Tibial artery (tissue), 4 donors: Measurements from ENCODE around the gene KIF1A.

Experiments
- DNase-seq, 2 donors: peaks; one replicate each; pipeline ENCODE4 v3.0.0-alpha.2; 2019
- H3K27ac ChIP-seq, 2 donors: fragments of 200-600 bp; sonication (generic) in 1 of 2; 1 replicate in 1 of 2; 2 replicates in 1 of 2; pipeline ENCODE4 v1.5.1; 2018 to 2019; ENCODE audit warnings: mild to moderate bottlenecking in 1 of 2
- H3K27me3 ChIP-seq, 2 donors: fragments of 200-600 bp; sonication (generic) in 1 of 2; one replicate each; pipeline versions ENCODE4 v1.5.1 to v1.6.0; 2016 to 2019
- H3K36me3 ChIP-seq, 3 donors: fragments of 200-600 bp; sonication (generic) in 2 of 3; one replicate each; pipeline ENCODE4 v1.5.1; 2016 to 2019; ENCODE audit warnings: mild to moderate bottlenecking in 2 of 3
- H3K4me1 ChIP-seq, 4 donors: fragments of 200-600 bp; sonication (generic) in 2 of 4; 1 replicate in 3 of 4; 2 replicates in 1 of 4; pipeline ENCODE4 v1.5.1; 2016 to 2019
- H3K4me3 ChIP-seq, 2 donors: fragments of 200-600 bp; sonication (generic) in 1 of 2; 1 replicate in 1 of 2; 2 replicates in 1 of 2; pipeline ENCODE4 v1.5.1; 2018 to 2019; ENCODE audit warnings: mild to moderate bottlenecking in 2 of 2
- H3K9me3 ChIP-seq, 3 donors: fragments of 200-600 bp; sonication (generic) in 1 of 3; one replicate each; pipeline ENCODE4 v1.5.1; 2016 to 2019
- CTCF ChIP-seq, 2 experiments: fragments of 200-600 bp in 1 of 2; fragments of 450-650 bp in 1 of 2; IDR thresholded peaks; one replicate each; pipeline ENCODE4 v1.5.1; 2017 to 2019; ENCODE audit warnings: antibody characterized with exemption in 2 of 2, mild to moderate bottlenecking in 1 of 2, moderate library complexity in 1 of 2
- intact Hi-C: fragments of 100-400 bp; cut with DNase I; formaldehyde crosslinking; loops from one replicate; pipeline ENCODE4 v1.15.0; 2023; ENCODE audit warnings: low total_unique reads

KIF1A gene

GRCh38 chr2:240762249-240762648 is 57.8 kb downstream of the KIF1A start:
- DNase-seq: no peak
- no peak overlapping the region for H3K4me3 ChIP-seq
- no peak for TF ChIP-seq CTCF (IDR thresholded peaks at IDR 0.05)
- H3K9me3 ChIP-seq: no peaks in the 10 kb centered on the region
- H3K27ac ChIP-seq: no peak overlapping the region
- H3K27me3 ChIP-seq: peaks cover 0 to 10% of the 10 kb centered on the region in 2 donors
- H3K36me3 ChIP-seq: no peaks in the 10 kb centered on the region
- H3K4me1 ChIP-seq: no peaks in the 10 kb centered on the region
- intact Hi-C loops: no loop called here

- Histone ChIP-seq H3K27ac (no peak overlapping the region), H3K27me3 (peaks cover 0 to 10% of the 10 kb centered on the region in 2 donors), H3K36me3 (no peaks in the 10 kb centered on the region), H3K4me1 (no peaks in the 10 kb centered on the region), H3K4me3 (no peak overlapping the region), H3K9me3 (no peaks in the 10 kb centered on the region)
- TF ChIP-seq CTCF (IDR thresholded peaks at IDR 0.05): no peak
- no peak for DNase-seq
- intact Hi-C loops: no loop called here
These were observed 59.3 kb downstream of the KIF1A start for GRCh38 chr2:240760576-240761246.

GRCh38 chr2:240760121-240760520 is 59.9 kb downstream of the KIF1A start:
- peaks cover 0 to 5% of the 10 kb centered on the region in 2 donors for H3K27me3 ChIP-seq
- intact Hi-C loops: no loop called here
- no peaks in the 10 kb centered on the region for H3K9me3 ChIP-seq
- no peaks in the 10 kb centered on the region for H3K4me1 ChIP-seq
- DNase-seq: no peak
- H3K36me3 ChIP-seq: no peaks in the 10 kb centered on the region
- no peak overlapping the region for H3K27ac ChIP-seq
- no peak overlapping the region for H3K4me3 ChIP-seq
- TF ChIP-seq CTCF (IDR thresholded peaks at IDR 0.05): no peak

- H3K4me1 ChIP-seq: no peaks in the 10 kb centered on the region
- DNase-seq: no peak
- no peak overlapping the region for H3K27ac ChIP-seq
- no peak overlapping the region for H3K4me3 ChIP-seq
- H3K27me3 ChIP-seq: peaks cover 0 to 3% of the 10 kb centered on the region in 2 donors
- no peak for TF ChIP-seq CTCF (IDR thresholded peaks at IDR 0.05)
- no peaks in the 10 kb centered on the region for H3K36me3 ChIP-seq
- H3K9me3 ChIP-seq: no peaks in the 10 kb centered on the region
- intact Hi-C loops: no loop called here
These were observed 60.6 kb downstream of the KIF1A start for GRCh38 chr2:240759459-240759858.

- Histone ChIP-seq H3K9me3 (no peaks in the 10 kb centered on the region), H3K27ac (no peak overlapping the region), H3K36me3 (no peaks in the 10 kb centered on the region), H3K27me3 (peaks cover 0 to 3% of the 10 kb centered on the region in 2 donors), H3K4me3 (no peak overlapping the region), H3K4me1 (no peaks in the 10 kb centered on the region)
- TF ChIP-seq CTCF (IDR thresholded peaks at IDR 0.05): no peak
- intact Hi-C loops: no loop called here
- no peak for DNase-seq
These were observed 62.9 kb downstream of the KIF1A start for GRCh38 chr2:240757086-240757614.
